MM.1S (cell line): ENCODE measurements around the gene AUTS2.

Experiments used
- DNase-seq: peaks from one replicate; pipeline ENCODE4 v3.0.0-alpha.2; 2015
- H2AFZ ChIP-seq: fragments of 300-600 bp; sonication (generic); 2 replicates; pipeline ENCODE4 v1.6.0; 2016; ENCODE audit warnings: antibody characterized with exemption, low read length
- H3F3A ChIP-seq: fragments of 300-600 bp; sonication (generic); 2 replicates; pipeline ENCODE4 v1.6.1; 2016; ENCODE audit warnings: mild to moderate bottlenecking, antibody characterized with exemption, low read length, moderate library complexity, mixed read lengths; ENCODE audit not compliant: insufficient read depth
- H3K27ac ChIP-seq: fragments of 300-600 bp; sonication (generic); 2 replicates; pipeline ENCODE4 v1.5.1; 2016; ENCODE audit warnings: mild to moderate bottlenecking, low read length
- H3K27me3 ChIP-seq: fragments of 300-600 bp; sonication (generic); replicated peaks from 2 replicates; pipeline ENCODE4 v1.6.0; 2016; ENCODE audit warnings: low read length; ENCODE audit not compliant: insufficient read depth
- H3K36me3 ChIP-seq: fragments of 300-600 bp; sonication (generic); replicated peaks from 2 replicates; pipeline ENCODE4 v1.6.1; 2016; ENCODE audit warnings: mild to moderate bottlenecking, low read length, mixed read lengths; ENCODE audit not compliant: insufficient read depth
- H3K4me1 ChIP-seq: fragments of 300-600 bp; sonication (generic); 2 replicates; pipeline ENCODE4 v1.6.1; 2016; ENCODE audit warnings: low read length, mixed read lengths
- H3K4me2 ChIP-seq: fragments of 300-600 bp; sonication (generic); 2 replicates; pipeline ENCODE4 v1.6.0; 2016; ENCODE audit warnings: low read depth, low read length
- H3K4me3 ChIP-seq: fragments of 300-600 bp; sonication (generic); 2 replicates; pipeline ENCODE4 v1.5.1; 2016; ENCODE audit warnings: low read length, mixed read lengths
- H3K79me2 ChIP-seq: fragments of 300-600 bp; sonication (generic); 2 replicates; pipeline ENCODE4 v1.6.1; 2016; ENCODE audit warnings: mixed run types, low read length, mixed read lengths
- H3K9ac ChIP-seq: fragments of 300-600 bp; sonication (generic); 2 replicates; pipeline ENCODE4 v1.6.1; 2016; ENCODE audit warnings: low read length, mixed read lengths
- H3K9me2 ChIP-seq: fragments of 300-600 bp; sonication (generic); replicated peaks from 2 replicates; pipeline ENCODE4 v1.6.1; 2016; ENCODE audit warnings: mild to moderate bottlenecking, low read length, mixed read lengths; ENCODE audit not compliant: insufficient read depth
- H3K9me3 ChIP-seq: fragments of 300-600 bp; sonication (generic); replicated peaks from 2 replicates; pipeline ENCODE4 v1.6.1; 2016; ENCODE audit warnings: mild to moderate bottlenecking, low read length, mixed read lengths; ENCODE audit not compliant: insufficient read depth
- H4K20me1 ChIP-seq: fragments of 300-600 bp; sonication (generic); 2 replicates; pipeline ENCODE4 v1.6.1; 2016; ENCODE audit warnings: mild to moderate bottlenecking, low read length, moderate library complexity, mixed read lengths; ENCODE audit not compliant: insufficient read depth
- CTCF ChIP-seq: fragments of 300-600 bp; sonication (generic); IDR thresholded peaks from 2 replicates; pipeline ENCODE4 v1.5.1; 2016; ENCODE audit warnings: antibody characterized with exemption, low read length, mixed read lengths
- EZH2 ChIP-seq: fragments of 300-600 bp; sonication (generic); optimal IDR thresholded peaks from 2 replicates; pipeline ENCODE3; 2017; ENCODE audit warnings: low read depth, mild to moderate bottlenecking, antibody characterized with exemption, low read length, mixed read lengths
- EZH2phosphoT487 ChIP-seq: fragments of 300-600 bp; sonication (generic); IDR thresholded peaks from 2 replicates; pipeline ENCODE4 v1.6.1; 2018; ENCODE audit warnings: antibody characterized with exemption, low read length

Gene AUTS2

GRCh38 chr7:70229242-70229641 is 631.0 kb downstream of the AUTS2 start:
- H3K27ac ChIP-seq = no peak overlapping the region

GRCh38 chr7:70230761-70231160 is 632.5 kb downstream of the AUTS2 start:
- no peak for TF ChIP-seq EZH2phosphoT487
- no peak for TF ChIP-seq EZH2
- TF ChIP-seq CTCF = no peak

More at GRCh38 chr7:70229242-70229641, 631.0 kb downstream of the AUTS2 start:
- H3K9me2 ChIP-seq = no peaks in the 10 kb centered on the region
- no peak for DNase-seq
- H3F3A ChIP-seq = no peaks in the 10 kb centered on the region
- no peak overlapping the region for H2AFZ ChIP-seq
- no peaks in the 10 kb centered on the region for H3K79me2 ChIP-seq
- H3K4me3 ChIP-seq = no peak overlapping the region
- H3K9ac ChIP-seq = no peak overlapping the region
- H4K20me1 ChIP-seq = no peaks in the 10 kb centered on the region
- H3K4me2 ChIP-seq = no peak overlapping the region
- no peaks in the 10 kb centered on the region for H3K4me1 ChIP-seq
- H3K9me3 ChIP-seq = no peaks in the 10 kb centered on the region
- TF ChIP-seq EZH2 (no peak), CTCF (no peak), EZH2phosphoT487 (no peak)
- no peaks in the 10 kb centered on the region for H3K36me3 ChIP-seq
- H3K27me3 ChIP-seq = no peaks in the 10 kb centered on the region

GRCh38 chr7:70233776-70234175 is 635.5 kb downstream of the AUTS2 start:
- no peaks in the 10 kb centered on the region for H3K36me3 ChIP-seq
- DNase-seq = no peak
- no peak for TF ChIP-seq EZH2
- no peak for TF ChIP-seq EZH2phosphoT487
- TF ChIP-seq CTCF = no peak
- no peaks in the 10 kb centered on the region for H4K20me1 ChIP-seq
- H3F3A ChIP-seq = peaks cover 16% of the 10 kb centered on the region
- H3K9ac ChIP-seq = no peak overlapping the region
- H3K79me2 ChIP-seq = no peaks in the 10 kb centered on the region
- H3K4me1 ChIP-seq = peaks cover 20% of the 10 kb centered on the region
- H3K27me3 ChIP-seq = no peaks in the 10 kb centered on the region
- H3K4me2 ChIP-seq = no peak overlapping the region
- H2AFZ ChIP-seq = no peak overlapping the region
- H3K9me3 ChIP-seq = no peaks in the 10 kb centered on the region
- no peaks in the 10 kb centered on the region for H3K9me2 ChIP-seq
- H3K4me3 ChIP-seq = no peak overlapping the region
- H3K27ac ChIP-seq = no peak overlapping the region

More at GRCh38 chr7:70230761-70231160, 632.5 kb downstream of the AUTS2 start:
- Histone ChIP-seq H3K79me2 (no peaks in the 10 kb centered on the region), H3K4me2 (no peak overlapping the region), H3K27ac (no peak overlapping the region), H3K27me3 (no peaks in the 10 kb centered on the region), H3F3A (no peaks in the 10 kb centered on the region), H3K36me3 (no peaks in the 10 kb centered on the region), H3K4me1 (no peaks in the 10 kb centered on the region), H3K9me3 (no peaks in the 10 kb centered on the region), H3K9ac (no peak overlapping the region), H3K4me3 (no peak overlapping the region), H3K9me2 (no peaks in the 10 kb centered on the region), H4K20me1 (no peaks in the 10 kb centered on the region), H2AFZ (no peak overlapping the region)
- no peak for DNase-seq
